PC-9 (cell line): ENCODE data around the gene SRPK2.

Experiments used
- EZH2 ChIP-seq: fragments of 200-600 bp; sonication (generic); IDR thresholded peaks from 2 replicates; pipeline ENCODE4 v1.8.0; 2017; ENCODE audit warnings: antibody characterized with exemption, low read depth
- TF ChIP-seq, protein P1 (sequence below): fragments of 200-600 bp; sonication (generic); conservative IDR thresholded peaks from 2 replicates; pipeline ENCODE4 v1.6.1; 2017; ENCODE audit warnings: mixed run types, antibody characterized with exemption, mild to moderate bottlenecking, moderate library complexity

DNA sequence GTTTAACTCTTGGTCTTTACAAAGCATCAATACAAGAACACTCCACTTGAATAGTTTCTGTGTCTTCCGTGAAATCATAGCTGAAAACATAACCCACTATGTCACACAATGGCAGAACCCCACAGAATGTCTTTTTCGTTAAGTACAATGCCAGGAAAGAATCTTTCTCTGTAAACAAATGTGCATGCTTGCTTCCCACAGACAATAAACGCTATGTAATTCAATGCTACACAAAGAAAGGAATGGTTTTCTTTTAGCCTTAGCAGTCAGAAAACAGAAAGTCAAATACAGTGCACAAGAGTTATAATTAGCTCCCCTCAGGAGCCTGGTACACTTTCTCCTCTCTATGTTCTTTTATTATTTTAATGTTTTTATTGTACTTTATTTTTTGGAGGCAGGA, 186.1 kb downstream of the SRPK2 start:
- TF ChIP-seq EZH2, result no peak
- TF ChIP-seq, protein P1, sequence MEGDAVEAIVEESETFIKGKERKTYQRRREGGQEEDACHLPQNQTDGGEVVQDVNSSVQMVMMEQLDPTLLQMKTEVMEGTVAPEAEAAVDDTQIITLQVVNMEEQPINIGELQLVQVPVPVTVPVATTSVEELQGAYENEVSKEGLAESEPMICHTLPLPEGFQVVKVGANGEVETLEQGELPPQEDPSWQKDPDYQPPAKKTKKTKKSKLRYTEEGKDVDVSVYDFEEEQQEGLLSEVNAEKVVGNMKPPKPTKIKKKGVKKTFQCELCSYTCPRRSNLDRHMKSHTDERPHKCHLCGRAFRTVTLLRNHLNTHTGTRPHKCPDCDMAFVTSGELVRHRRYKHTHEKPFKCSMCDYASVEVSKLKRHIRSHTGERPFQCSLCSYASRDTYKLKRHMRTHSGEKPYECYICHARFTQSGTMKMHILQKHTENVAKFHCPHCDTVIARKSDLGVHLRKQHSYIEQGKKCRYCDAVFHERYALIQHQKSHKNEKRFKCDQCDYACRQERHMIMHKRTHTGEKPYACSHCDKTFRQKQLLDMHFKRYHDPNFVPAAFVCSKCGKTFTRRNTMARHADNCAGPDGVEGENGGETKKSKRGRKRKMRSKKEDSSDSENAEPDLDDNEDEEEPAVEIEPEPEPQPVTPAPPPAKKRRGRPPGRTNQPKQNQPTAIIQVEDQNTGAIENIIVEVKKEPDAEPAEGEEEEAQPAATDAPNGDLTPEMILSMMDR, result no peak
